Amygdala (tissue), 56 donors: ENCODE results near the gene ANKRD2.
"Not testable (repeated sequence)": the region's sequence is repeated elsewhere in the genome, so short reads cannot be mapped to it uniquely, and the experiment has no call there.

Source experiments
- DNase-seq, 56 donors: peaks; one replicate each; lab custom pipeline; 2025; lab: John Stamatoyannopoulos, UW

The ANKRD2 gene

GRCh38 chr10:97546456-97547270 lies 25.9 kb upstream of the ANKRD2 start:
- DNase-seq = no peak

GRCh38 chr10:97547271-97547600 lies 25.3 kb upstream of the ANKRD2 start:
- DNase-seq = no peak

- no peak for DNase-seq
Observed at GRCh38 chr10:97547962-97548361, 24.6 kb upstream of the ANKRD2 start.

GRCh38 chr10:97548828-97549455 lies 23.6 kb upstream of the ANKRD2 start:
- no peak for DNase-seq

GRCh38 chr10:97549587-97550322 lies 22.8 kb upstream of the ANKRD2 start:
- DNase-seq = peak in 41 of 56 donors; percentile 19 to 86 (median 41)

GRCh38 chr10:97550336-97551149 lies 22.0 kb upstream of the ANKRD2 start:
- no peak for DNase-seq

GRCh38 chr10:97551271-97551670 lies 21.3 kb upstream of the ANKRD2 start:
- no peak for DNase-seq

- DNase-seq = peak in 44 of 56 donors; percentile 11 to 79 (median 48)
Observed at GRCh38 chr10:97553575-97554031, 19.0 kb upstream of the ANKRD2 start.

- not testable (repeated sequence) for DNase-seq
Observed at GRCh38 chr10:97554336-97554735, 18.2 kb upstream of the ANKRD2 start.

GRCh38 chr10:97555541-97555940 lies 17.0 kb upstream of the ANKRD2 start:
- DNase-seq = not testable (repeated sequence)

- not testable (repeated sequence) for DNase-seq
Observed at GRCh38 chr10:97560731-97561381, 11.7 kb upstream of the ANKRD2 start.

GRCh38 chr10:97561386-97562077 lies 11.0 kb upstream of the ANKRD2 start:
- not testable (repeated sequence) for DNase-seq

- not testable (repeated sequence) for DNase-seq
Observed at GRCh38 chr10:97562329-97562728, 10.2 kb upstream of the ANKRD2 start.

GRCh38 chr10:97563337-97563736 lies 9.2 kb upstream of the ANKRD2 start:
- DNase-seq = no peak

GRCh38 chr10:97564776-97565175 lies 7.8 kb upstream of the ANKRD2 start:
- no peak for DNase-seq

GRCh38 chr10:97566336-97566996 lies 6.1 kb upstream of the ANKRD2 start:
- DNase-seq = no peak

GRCh38 chr10:97567891-97568290 lies 4.7 kb upstream of the ANKRD2 start:
- no peak for DNase-seq

- DNase-seq = no peak
Observed at GRCh38 chr10:97570146-97570788, 2.3 kb upstream of the ANKRD2 start.
